CD4-positive, alpha-beta T cell treated with Interleukin-4 for 1 hour (primary cell): ENCODE measurements around the gene NEU4.
A peak's percentile ranks its signal among the peaks of the same experiment; 100 is the strongest.
"Not testable (repeated sequence)": the region's sequence is repeated elsewhere in the genome, so short reads cannot be mapped to it uniquely, and the experiment has no call there.

Experiments used
- DNase-seq, 2 donors: peaks; one replicate each; pipeline ENCODE4 v3.0.0-alpha.2; 2020 to 2022

NEU4 gene

DNA sequence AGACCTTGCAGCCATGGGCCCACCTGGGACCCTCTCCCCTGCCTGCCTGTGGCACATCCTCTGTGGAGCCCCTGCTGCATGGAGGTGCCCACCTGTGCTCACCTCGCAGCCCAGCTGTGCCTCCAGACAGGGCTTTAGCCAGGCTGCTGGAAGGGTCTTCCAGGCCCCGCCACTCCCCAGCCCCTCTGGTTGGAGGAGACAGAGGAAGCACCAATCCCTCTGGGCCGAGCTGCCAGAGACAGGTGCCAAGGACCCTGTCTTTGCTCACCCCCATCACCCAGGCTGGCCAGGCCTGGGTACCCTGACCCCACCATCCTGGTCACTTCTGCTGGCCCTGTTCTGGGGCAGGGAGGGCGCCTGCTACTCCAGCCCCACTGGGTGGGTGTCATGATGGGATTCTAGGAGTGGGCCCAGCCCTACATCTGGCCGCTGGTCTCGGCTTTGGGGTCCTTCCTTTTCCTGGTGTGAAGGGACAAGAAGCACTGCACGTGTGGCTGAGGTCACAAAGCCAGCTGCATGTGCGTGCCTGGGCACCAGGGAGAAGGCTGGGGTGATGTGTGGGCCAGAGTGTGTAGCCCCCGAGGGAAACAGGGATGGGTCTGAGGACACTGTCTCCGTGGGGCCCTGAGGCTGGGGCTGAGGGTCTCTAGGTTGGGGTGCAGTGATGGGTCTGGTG, 9.3 kb upstream of the NEU4 start:
- peak in 1 of 2 donors; percentile 10 for DNase-seq

DNA sequence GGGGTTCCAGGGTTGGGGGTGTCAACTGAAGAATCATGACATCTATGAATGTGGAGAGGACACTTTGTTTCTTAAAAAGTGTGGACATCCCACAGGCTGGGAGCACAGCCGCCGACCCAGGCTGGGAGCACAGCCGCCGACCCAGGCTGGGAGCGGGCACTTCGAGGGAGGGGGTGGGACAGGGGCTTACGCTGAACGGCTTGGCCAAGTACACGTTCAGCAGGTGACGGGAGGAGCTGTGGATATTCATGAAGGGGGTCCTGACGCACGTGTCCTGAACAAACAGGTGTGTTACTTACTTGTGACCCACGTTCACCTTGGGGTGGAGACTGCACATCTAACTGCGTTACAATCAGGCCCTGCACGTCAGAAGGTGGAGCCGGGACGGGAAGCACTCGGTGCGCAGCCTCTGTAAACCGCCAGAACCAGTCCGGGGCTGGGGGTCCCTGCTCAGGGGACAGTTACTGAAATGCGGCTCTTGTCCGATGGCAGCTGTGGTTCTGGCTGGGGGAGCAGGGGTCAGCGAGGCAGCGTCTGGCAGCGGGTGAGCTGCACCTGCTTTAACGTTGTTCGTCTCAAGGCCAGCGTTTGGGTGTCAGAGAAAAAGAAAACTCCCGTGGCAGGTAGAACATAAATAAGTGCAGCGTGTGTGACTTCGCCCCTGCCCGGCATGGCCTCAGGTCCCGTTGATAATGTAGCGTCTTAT, 8.6 kb upstream of the NEU4 start:
- not testable (repeated sequence) for DNase-seq

DNA sequence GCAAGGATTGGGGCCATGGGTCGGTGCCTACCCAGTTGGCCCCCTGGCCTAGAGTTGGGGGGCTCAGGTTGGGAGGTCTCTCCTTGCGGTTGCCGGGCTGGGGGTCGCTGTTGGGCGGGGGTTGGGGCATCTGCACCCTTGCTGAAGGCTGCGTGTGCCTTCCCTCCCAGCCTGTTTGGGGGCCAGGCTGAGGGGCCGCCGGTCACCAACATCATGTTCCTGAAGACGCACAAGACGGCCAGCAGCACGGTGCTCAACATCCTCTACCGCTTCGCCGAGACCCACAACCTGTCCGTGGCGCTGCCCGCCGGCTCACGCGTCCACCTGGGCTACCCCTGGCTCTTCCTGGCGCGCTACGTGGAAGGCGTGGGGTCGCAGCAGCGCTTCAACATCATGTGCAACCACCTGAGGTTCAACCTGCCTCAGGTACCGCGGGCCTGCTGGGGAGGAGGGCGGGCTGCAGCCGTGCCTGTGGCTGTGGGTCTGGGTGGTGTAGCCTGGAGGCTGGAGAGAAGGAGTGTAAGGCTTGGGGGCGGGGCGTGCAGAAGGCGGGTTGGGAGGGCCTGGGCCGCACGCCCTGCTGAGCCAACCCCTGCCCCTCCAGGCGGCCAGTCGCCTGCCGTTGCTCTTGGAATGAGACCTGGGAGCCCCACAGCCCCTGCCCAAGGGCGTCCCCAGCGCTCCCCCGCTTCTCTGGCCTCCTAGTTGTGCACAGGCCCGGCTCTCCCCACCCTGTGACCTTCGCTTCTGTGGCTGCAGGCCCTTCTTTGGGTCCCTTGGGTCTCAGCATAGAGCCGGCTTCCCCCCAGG, 7.2 kb upstream of the NEU4 start:
- peak in 1 of 2 donors; percentile 11 for DNase-seq

DNA sequence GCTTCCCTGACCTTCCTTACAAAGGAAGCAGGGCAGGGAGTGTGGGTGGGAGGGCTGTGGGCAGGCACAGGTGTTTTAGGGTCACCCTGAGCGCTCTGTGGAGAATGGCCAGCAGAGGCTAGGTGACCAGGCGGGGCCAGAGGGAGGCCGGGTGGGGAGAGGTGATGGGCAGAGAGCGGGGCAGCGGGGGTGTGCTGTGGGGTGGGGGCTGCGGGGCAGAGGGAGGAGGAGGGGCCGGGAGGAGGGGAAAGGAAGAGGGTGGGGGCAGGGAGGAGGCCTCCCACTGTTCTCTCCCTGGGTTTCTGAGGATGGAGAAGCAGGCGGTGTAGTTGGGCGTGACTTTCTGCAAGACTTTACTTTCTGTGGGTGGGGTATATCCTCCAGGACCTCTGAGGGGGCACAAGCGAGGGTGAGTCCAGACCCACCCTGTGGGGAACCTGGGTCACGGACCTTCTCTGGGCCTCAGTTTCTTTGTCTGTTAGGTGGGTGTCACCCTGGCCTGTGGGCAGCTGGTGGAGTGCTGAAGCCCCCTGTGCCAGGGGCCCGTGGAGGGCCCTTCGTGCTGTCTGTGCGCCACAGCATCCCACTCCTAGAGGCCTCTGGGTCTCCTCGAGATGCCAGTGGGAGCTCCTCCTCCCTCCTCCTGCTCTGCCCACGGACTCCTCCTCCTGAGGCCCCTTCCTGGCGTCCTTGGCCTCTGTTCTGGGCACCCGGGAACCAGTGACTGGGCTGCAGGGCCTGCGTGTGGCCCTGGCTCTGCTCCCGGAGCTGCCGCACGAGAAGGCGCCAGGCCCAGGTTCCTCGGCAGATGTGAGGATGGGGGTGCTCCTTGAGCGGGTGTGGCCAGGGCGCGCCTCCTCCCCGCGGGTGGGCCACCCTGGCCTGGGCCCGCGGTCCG, 6.3 kb upstream of the NEU4 start:
- no peak for DNase-seq

DNA sequence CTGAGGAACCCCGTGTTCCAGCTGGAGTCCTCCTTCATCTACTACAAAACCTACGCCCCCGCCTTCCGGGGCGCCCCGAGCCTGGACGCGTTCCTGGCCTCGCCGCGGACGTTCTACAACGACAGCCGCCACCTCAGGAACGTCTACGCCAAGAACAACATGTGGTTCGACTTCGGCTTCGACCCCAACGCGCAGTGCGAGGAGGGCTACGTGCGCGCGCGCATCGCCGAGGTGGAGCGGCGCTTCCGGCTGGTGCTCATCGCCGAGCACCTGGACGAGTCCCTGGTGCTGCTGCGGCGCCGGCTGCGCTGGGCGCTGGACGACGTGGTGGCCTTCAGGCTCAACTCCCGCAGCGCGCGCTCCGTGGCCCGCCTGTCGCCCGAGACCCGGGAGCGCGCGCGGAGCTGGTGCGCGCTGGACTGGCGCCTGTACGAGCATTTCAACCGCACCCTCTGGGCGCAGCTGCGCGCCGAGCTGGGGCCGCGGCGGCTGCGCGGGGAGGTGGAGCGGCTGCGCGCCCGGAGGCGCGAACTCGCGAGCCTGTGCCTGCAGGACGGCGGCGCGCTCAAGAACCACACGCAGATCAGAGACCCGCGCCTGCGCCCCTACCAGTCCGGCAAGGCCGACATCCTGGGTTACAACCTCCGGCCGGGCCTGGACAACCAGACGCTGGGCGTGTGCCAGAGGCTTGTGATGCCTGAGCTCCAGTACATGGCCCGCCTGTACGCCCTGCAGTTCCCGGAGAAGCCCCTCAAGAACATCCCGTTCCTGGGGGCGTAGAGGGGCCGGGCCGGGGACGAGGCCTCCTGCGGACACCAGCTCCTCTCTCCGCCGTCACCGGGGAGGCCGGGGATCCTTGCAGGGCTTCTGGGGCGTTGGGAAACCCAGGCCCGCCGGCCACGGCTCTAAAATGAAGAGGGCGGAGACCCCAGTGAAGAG, 5.3 kb upstream of the NEU4 start:
- peak; percentile 39 to 62 for DNase-seq

DNA sequence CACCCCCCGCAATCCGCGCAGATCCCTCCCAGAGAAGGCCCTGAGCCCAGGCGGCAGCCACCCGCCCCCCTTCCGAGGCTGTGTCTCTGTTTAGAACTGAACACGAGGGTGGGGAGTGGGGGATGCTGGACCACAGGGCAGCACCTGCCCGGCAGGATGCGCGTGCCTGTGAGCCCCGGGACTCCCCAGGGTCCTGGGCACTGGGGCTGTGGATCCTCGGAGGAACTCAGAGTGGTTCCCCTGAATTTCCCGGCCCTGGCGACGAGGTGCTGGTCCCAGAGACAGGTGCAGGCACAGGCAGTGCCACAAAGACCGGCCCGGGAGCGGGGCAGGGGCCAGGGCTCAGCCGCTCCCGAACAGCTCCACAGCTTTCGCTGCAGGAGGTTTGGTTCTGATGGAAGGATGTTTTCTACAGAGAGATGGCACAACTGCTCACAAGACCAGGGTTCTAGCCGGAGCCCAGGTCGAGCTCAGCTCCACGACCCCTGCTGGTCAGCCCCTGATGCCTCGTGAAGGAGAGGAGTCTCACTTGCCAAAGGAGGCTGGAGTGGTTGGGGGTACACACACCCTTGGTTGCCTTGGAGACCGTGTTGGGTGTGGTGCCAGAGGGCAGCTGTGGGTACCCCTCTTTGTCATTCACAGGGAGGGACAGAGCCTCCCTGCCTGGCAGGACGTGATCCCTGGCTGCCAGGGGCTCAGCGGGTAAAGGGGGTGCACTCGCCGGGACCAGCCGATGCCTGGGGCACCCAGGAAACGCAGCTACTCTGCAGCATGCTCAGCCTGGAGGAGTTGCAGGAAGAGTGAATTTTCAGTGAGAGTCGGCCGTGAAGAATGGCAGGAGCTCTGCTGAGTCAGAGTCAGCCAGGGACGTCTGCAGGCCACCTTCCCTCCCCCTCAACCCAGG, 4.4 kb upstream of the NEU4 start:
- peak in 1 of 2 donors; percentile 30 for DNase-seq

DNA sequence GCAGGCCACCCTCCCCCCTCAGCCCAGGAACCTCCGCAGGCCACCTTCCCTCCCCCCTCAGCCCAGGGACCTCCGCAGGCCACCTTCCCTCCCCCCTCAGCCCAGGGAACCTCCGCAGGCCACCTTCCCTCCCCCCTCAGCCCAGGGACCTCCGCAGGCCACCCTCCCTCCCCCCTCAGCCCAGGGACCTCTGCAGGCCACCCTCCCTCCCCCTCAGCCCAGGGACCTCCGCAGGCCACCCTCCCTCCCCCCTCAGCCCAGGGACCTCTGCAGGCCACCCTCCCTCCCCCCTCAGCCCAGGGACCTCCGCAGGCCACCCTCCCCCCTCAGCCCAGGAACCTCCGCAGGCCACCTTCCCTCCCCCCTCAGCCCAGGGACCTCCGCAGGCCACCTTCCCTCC, 2.8 kb upstream of the NEU4 start:
- not testable (repeated sequence) for DNase-seq

DNA sequence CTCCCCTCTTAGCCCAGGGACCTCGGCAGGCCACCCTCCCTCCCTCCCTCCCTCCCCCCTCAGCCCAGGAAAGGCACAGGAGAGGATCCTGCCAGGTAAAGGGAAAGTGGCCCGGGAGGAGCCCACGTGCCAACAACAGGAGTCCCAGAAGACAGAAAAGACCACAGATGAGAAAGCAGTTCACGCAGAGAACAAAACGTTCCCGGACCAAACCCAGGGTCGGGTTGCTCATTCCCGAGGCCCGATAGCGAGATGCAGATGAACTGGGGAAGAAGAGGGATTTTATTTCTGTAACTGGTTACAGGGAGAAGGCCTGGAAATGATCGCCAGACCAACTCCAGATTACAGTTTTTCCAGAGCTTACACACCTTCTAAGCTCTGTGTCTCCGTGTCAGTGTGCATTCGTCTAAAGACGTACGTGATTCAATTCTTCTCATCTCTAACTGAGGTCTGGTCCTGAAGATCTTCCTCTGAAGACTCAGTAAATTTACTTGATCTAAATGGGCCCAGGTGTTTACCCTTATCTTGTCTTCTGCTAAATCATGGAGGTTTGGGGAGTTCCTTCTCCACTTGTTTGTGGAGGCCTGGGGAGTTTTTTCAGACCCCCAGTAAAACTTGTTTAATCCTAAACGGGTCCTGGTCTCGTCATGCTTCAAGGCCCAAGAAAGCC, 807 bp upstream of the NEU4 start:
- DNase-seq: no peak

DNA sequence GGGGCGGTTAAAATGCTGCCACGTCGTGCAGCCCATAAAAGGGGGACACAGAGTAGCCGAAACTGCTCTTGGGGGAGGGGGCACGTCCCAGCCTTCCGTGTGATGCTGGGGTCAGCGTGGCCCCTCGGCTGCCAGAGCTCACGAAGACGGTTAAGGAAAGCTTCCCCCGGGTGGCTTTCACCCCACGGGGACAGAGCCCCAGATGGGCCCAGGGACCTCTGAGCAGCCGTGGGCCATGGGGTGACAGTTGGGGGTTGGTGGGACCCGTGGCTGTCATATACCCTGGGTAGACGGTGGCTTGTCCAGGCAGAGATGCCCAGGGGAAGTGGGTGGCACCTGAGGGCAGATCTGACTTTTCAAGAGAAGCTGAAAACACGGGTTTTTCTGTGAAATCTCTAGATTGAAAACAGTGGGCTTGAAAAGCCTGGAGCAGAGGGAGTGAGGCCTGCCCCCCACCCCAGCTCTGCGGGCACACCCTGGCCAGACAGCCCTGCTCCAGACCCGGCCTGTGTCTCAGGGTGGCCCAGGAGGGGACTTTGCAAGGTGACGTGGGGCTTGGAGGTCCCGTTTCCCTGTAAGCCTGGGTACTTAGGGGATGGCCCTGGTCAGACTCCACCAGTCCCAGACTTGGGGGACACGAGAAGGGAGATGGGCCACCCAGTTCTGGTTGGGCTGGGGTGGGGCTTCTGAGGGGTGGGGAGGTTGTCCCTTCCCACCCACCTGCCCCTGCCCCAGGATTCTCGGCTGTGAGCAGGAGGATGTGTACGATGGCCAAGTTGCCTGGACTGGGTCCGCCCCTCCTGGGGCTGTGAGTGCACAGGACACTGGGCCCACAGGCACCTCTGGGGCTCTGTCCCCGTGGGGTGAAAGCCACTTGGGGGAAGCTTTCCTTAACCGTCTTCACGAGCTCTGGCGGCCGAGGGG, 652 bp downstream of the NEU4 start:
- no peak for DNase-seq

DNA sequence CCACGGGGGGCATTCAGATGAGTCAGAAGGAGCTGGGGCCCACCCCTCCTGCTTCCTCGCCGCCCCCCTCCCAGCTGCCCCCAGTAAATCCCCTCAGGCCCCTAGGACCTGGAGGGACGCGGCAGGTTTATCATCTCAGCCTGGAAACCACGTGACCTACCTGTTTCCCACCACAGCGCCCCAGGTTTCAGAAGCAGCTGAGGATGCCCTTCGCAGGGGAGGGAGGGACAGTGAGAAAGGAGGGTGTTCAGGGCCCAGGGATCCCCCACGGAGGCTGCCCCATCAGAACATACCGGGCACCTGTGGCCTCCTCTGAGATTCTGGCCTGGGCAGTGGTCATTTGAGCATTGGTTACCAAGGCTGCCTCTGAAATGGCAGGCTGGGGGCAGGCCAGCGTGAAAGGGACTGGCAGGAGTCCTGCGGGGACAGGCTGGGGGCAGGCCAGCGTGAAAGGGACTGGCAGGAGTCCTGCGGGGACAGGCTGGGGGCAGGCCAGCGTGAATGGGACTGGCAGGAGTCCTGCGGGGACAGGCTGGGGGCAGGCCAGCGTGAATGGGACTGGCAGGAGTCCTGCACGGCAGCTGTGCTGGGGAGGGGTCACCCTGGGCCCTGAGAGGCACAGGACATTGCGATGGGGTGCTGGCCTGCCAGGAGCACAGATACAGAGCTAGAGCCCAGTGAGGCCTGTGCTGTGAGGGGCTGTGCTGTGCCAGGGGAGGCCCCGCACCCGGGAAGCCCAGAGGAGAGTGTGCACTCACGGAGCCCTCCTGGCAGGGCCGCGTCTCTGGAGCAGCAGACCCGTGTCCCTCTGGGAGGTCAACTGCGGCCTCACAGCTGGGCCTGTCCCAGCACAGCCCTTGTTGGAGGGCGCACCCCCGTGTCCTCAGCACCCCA, 1.6 kb downstream of the NEU4 start:
- no peak for DNase-seq

DNA sequence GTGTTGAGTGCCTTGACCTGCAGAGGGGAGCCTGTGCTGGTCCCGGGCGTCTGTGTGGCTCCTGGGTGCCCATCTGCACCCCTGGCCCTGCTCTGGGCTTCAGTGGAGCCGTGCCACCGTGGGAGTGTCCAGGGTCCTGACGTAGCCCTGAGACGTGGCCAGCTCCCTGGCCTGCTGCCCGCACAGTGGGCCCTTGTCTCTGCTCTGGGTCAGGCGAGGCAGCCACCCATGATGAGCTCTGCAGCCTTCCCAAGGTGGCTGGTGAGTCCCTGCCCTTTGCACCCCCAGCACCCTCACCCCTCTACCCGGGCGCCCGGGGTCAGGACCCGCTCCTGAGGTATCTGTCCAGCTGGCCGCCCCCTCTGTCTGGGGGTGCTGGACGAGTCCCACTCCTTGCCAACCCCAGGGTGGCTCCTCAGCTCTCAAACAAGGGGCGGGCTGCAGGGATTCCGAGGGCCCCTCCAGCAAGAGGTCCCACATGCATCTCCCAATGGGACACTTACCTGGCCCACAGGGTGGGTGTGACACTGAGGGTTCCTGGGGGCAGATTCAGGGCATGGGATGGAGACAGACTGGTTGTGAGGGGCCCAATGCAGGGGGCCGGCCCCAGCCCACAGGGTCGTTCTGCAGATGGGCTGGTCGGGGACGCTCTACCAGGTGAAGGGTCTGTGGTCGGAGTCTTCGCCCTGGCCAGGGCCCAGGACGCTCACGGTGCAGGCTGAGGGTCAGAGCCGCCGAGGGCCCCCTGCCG, 2.4 kb downstream of the NEU4 start:
- no peak for DNase-seq

DNA sequence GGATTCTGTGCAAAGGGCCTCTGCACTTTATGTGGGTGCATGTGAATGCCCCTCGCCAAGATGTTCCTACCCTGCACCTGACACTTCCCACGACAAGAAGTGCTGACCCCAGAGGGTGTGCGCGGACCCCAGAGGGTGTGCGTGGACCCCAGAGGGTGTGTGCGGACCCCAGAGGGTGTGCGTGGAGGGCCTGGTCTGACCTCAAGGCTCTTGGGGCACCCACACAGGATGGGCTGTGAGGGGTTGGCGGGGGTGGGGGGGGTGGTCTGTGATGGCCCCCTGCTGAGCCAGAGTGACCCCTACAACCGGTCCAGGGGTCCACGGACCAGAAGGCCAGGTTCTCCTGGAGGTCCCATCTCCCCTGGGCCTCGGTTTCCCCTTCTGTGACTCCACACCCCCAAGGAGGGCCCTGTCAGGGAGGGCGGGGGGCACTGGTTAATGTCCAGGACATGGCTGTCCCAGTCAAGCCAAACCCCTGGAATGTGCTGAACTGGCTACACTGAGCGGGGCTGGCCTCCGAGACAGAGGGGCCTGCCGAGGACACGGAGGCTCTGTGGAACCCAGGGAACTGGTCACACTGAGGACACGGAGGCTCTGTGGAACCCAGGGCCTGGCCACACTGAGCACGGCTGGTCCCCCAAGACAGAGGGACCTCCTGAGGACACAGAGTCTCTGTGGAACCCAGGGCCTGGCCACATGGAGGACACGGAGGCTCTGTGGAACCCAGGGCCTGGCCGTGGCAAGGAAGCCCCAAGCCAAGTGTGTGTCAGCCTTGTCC, 3.1 kb downstream of the NEU4 start:
- peak in 1 of 2 donors; percentile 9 for DNase-seq

DNA sequence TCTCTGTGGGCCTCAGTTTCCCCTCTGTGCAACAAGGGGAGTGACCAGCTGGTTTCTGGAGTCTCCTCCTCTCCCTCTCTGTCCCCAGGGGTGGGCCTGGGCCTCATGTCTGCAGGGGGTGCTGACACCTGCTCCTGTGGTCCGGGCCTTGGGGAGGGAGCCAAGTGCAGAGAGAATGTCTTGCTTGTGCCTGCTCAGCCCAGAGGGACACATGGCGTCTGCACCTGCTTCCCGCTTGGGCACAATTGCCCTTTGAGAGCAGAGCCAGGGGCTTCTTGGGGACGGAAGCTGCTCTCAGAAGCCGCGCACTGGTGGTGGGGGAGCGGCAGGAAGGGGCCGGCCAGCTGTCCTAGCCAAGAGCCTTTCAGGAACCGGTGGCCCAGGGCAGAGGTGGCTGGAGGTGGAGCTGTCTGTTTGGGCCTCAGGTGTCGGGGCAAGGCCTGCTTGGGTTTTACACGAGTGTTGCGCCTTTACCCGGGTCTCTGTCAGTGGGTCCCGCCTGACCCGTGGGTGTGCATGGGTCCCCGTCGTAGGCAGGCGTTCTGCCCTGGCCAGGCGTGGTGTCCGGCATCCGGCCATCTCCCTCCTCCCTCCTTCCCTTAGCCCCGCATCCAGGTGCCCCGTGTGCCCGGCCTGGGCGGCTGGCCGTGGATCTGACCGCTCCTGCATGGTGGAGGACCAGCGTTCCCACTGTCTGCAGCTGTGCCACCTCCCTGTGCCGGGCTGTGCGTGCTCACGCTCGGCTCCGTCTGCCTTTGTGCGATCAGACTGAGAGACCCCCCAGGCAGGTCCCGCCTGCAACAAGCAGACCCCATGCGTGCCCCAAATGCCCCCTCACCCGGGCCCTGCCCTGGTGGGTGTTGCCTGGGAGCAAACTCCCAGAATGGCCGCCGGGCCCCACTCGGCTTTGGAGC, 4.0 kb downstream of the NEU4 start:
- no peak for DNase-seq

DNA sequence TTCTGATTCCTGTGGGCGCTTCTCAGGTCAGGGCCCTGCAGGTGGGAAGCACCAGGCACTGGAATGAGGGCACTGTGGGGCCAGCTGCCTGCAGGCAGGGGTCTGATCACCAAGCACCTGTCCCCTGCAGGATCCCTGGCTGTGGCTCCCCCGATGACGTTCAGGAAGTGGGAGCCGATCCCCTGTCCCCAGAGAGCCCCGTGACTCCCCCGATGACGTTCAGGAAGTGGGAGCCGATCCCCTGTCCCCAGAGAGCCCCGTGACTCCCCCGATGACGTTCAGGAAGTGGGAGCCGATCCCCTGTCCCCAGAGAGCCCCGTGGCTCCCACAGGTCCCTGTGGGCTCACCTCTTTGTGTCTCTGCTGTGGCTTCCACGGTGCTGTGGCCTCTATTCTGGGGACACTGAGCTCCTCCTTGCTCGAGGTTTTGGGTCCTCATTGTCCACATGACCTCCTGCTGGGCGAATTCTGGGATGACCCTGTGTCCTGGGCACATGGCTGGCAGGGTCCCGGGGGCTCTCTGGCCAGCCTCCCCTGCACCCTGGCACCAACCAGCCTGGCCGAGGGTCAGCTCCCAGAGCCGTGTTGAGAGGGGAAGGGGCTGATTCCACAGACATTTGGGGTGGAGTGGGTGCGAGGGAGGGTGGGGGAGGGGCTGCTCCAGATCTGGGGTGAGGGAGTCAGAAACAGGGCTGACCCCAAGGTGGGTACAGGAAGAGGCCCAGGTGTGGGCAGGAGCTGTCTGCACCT, 4.8 kb downstream of the NEU4 start:
- peak; percentile 33 to 43 for DNase-seq
